COLO668 (cell line): ENCODE measurements around the gene LMX1B.

Experiments
- DNase-seq: peaks from one replicate; lab custom pipeline; 2025; ENCODE audit not compliant: unreplicated experiment; lab: John Stamatoyannopoulos, UW

Gene LMX1B

DNA sequence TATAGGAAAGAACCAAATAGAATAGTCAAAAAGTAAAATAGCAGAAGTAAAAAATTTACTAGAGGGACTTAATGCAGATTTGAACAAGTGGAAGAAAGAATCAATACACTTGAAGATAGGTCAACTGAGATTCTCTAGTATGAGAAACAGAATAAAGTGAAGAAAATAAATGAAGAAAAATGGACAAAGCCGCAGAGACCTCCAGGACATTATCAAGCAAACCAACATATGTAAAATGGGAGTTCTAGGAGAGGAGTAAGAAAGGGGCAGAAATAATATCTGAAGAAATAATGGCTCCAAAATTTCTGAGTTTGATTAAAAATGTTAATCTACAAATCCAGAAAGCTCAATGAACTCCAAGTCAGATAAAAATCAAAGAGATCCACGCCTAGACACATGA lies 121.1 kb downstream of the LMX1B start:
- no peak for DNase-seq

DNA sequence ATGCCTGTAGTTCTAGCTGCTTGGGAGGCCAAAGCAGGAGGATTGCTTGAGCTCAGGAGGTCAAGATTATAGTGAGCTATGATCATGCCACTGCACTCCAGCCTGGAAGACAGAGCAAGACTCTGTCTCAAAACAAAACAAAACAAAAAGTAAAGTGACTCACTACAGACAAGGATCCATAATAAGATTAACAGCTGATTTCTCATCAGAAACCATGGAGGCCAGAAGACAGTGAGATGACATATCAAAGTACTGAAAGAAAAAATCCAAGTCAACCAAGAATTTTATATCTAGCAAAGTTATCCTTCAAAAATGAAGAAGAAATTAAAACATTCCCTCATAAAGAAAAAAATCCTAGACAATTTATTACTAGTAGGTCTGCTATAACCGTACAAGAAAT lies 121.8 kb downstream of the LMX1B start:
- no peak for DNase-seq

DNA sequence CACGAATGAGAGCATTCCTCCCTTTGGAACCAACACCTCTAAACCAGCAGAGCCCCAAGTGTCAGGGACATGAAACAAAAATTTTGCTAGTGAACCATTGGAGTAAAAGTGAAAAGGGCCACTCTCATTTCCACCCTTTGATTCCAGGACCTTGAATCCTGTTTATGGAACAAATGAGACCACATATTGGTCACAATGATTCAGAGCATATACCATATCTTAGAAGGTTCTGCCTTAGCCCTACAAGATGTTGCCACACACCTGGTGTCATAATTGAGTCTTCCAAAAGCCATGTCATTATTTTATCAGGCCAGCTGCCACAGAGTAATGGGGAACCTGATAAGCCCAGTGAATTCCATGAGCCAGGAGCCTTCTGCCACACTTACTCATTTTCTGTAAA lies 124.8 kb downstream of the LMX1B start:
- no peak for DNase-seq

DNA sequence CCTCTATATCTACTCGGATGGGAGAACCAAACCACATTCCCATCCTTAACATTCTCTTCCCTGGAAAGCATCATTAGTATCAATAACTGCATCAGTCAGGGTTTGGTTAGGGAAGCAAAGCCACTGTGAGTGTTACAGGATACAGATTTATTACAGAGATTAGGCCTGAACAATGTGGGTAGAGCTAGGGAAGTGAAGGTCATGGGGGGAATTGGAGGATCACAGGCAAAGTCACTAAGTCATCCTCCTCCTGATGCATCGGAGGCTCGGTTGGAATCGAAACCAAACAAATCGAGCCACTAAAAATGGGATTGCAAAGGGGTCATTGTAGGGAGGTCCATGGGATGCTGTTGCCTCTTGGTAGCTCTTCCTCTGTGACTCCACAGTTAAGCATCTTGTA lies 129.3 kb downstream of the LMX1B start:
- no peak for DNase-seq

DNA sequence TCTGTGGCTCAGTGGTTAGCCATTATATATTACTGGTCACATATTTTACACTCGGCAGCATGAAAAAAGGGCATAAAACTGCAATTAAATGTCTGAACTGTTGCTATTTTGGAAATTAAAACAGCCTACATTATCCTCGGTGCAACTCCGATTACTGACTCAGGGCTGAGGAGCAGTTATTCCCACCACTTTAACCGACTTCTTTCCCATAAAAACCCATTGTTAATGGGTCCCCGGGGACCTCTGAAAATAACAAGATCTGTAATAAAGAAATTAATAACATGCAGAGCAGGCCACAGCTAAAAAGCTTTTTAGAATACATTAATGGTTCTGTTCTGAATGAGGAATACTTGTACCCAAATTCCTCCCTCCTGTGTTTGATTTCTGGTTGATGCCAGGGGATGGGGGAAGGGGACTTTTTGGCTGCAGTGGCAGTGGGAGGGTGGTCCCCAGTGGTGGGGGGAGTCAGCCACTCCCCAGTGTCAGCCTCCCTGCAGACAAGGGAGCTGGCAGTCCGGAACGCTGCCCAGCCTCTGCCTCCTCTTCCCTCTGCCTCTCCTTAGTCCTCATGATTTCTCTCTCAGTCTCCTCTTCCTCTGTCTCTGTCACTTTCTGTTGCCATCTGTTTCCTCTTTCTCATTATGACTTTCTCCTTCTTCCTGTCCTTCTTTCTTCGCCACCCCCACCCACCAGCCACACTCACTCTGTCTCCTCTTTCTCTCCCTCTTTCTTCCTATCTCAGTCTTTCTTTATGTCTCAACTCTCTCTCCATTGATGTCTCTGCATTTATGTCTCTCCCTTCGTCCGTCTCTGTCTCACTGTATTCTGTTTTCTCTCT lies 132.1 kb downstream of the LMX1B start:
- no peak for DNase-seq
